HG03521 (cell line): ENCODE results near the gene CTSW.
"Not testable (repeated sequence)": the region's sequence is repeated elsewhere in the genome, so short reads cannot be mapped to it uniquely, and the experiment has no call there.

Experiments used
- ATAC-seq: cut with Tn5 transposase; IDR thresholded peaks from one replicate; pipeline ENCODE4 v1.9.1; 2021; ENCODE audit warnings: mild to moderate bottlenecking, moderate library complexity; ENCODE audit not compliant: unreplicated experiment

The CTSW gene

DNA sequence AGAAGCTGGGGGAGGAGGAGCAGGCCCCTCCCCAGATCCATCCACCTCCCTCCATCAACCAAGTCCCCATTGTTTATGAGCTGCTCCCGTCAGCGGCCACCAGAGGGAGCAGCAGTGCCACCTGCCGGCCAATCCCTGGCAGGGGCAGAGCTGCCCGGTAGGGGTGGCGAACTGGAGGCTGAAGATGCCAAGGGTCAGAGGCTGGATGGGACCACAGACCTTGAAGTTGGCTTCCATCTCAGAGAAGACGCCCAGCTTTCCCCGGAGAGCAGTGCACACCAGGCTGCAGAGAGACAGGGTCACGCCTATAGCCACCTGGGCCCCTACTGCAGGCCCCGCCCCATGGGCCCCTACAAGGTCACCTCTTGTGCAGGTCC is 5.1 kb downstream of the CTSW start:
- ATAC-seq: no peak

DNA sequence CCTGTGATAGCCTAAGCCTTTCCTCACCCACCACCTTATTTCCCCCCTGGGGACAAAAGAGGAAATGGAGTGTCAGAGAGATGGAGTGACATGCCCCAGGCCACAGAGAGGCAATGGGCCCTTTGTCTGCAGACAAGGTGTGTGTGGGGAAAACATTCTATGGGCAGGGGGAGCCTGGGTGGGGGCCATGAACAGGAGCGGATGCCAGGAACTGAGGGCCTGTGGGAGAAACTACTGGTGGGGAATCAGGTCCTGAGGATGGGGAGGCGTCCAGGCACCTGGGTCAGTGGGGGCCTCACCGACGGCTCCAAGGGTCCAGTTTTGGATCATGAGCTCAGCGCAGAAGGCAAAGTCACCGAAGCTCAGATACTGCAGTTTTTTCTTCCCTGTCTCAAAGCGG is 5.6 kb downstream of the CTSW start:
- ATAC-seq: no peak

DNA sequence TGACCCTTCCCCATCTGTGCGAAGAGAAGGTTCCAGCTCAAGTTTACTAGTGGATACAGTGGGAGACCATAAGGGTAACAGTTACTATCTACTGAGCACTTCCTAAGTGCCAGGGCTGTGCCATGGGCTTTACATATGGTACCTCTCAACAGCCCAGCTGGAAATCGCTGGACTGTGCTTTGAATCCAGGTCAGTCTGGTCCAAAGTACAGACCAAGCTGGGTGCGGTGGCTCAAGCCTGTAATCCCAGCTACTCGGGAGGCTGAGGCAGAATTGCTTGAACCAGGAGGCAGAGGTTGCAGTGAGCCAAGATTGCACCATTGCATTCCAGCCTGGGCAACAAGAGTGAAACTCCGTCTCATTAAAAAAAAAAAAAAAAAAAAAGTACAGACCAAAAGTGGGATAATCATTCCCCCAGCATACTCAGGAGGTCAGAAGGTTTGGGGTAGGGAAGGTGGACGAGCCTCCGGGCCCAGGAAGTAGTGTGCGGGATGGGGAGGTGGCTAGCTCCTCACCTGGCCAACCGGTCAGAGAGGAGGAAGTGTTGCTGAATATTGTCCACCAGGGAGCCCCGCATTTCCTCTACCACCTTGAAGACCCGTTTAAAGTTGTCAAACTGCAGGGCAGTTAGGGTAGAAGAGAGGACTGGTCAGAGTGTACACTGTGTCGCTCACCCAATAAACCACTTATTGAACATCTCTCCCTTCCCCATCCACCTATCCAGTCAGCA is 6.3 kb downstream of the CTSW start:
- no peak for ATAC-seq

DNA sequence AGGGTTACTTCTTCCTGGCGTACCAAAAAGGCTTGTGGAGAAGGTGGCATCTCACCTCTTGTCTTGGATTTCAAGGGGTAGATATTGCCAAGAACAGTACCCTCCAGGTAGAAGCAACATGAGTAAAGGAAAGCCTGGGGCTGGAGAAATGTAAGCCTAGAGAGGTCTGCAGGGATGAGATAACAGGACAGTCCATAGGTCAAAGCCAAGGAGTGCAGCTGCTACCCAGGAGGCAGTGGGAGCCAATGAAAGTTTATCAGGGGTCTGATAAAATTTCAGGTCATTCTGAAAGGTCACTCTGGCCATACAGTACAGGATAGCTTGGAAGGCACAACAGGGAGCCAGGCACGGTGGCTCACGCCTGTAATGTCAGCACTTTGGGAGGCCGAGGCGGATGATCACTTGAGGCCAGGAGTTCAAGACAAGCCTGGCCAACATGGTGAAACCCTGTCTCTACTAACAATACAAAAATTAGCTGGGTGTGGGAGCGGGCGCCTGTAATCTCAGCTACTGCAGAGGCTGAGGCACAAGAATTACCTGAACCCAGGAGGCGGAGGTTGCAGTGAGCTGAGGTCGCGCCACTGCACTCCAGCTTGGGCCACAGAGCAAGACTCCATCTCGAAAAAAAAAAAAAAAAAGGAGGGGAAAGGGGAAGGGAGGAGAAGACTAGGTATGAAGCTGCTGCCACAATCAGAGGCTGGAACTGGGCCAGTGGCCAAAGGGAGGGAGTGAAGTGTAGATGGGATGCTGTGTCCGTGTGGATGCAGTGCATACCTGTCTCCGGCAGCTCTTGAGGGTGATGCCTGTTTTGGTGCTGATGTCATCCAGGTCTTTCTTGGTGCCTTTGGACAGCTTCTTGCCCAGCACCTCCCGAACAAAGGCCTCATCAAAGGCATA is 7.4 kb downstream of the CTSW start:
- no peak for ATAC-seq

DNA sequence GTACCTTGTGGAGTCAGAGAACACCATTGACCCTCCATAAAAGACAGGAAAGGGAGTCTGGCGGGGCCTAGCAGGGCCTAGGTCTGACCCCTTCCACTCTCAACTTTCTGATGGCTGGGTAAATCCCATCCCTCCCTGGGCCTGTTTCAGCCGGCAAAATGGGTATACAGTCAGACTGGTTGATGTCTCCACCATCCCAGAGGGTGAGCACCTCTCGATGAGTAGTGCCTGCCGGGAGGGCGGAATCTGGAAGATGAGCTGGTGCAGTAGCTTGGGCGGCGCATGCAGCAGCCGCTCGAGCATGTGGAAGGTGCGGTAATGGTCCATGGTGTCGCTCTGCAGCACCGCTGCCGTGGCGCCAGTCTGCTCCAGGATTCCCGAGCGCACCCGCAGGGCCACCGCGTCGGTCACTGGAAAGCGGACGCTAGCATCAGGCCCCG is 8.1 kb downstream of the CTSW start:
- ATAC-seq: no peak

DNA sequence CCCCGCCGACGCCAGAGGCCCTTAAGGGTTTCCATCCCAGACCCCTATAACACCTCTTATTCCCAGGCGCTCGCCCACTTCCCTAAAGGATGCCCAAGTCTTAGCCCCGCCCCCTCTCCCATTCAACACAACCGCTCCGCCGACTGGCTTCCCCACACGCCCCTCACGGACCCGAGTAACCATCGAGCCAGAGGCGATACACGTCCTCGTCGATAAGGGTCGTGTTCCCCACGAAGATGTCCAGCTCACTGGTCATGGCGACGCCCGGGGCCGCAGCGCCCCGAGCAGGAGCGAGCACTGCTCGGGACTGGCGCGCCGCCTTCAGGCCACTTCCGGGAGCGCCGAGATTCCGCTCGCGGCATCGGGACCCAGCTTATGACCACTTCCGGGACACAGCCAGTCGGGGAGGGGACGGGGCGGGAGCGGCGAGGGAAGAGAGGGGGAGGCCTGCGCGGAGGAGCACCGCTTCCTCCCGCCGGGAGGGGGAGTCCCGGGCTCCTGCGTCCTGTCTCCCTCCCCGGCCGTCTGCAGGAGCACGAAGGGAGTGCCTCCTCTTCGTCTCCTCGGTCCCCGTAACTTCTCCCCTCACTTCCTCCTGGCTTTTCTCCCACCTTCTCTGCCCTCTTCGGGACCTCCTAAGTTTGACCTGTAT is 8.7 kb downstream of the CTSW start, which contains the start of gene FIBP:
Gene FIBP, minus strand, starts transcription at position 309 of the 652 bp plus-strand sequence. Its CDS starts 53 bp downstream, at position 256.
- peak; percentile 51 for ATAC-seq

DNA sequence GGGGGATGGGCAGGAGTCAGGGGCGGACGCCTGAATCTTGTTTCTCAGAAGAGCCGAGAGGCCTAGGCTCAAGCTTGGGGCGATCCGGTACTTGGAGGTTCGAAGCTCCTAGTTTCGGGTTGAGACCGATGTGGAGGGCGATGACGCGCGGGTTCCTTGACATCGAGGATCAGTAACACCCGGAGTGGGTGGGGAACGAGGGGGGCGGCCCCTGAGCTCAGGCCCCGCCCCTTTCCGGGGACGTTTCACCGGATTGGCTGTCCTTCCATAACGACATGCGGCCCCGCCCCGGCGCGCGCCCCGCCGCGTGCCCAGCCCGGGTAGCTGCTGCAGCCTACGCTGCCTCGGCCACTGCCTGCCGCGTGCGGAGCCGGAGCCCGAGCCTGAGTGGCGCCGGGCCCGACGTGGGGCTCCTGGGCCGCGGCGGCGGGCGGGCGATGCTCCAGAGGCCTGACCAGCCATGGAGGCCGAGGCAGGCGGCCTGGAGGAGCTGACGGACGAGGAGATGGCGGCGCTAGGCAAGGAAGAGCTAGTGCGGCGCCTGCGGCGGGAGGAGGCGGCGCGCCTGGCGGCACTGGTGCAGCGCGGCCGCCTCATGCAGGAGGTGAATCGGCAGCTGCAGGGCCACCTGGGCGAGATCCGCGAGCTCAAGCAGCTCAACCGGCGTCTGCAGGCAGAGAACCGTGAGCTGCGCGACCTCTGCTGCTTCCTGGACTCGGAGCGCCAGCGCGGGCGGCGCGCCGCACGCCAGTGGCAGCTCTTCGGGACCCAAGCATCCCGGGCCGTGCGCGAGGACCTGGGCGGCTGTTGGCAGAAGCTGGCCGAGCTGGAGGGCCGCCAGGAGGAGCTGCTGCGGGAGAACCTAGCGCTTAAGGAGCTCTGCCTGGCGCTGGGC is 10.9 kb downstream of the CTSW start, which contains the start of gene CCDC85B:
Gene CCDC85B, plus strand, starts transcription at position 350 of the 895 bp plus-strand sequence. Its CDS starts 111 bp downstream, at position 461.
- ATAC-seq: peak; percentile 53

DNA sequence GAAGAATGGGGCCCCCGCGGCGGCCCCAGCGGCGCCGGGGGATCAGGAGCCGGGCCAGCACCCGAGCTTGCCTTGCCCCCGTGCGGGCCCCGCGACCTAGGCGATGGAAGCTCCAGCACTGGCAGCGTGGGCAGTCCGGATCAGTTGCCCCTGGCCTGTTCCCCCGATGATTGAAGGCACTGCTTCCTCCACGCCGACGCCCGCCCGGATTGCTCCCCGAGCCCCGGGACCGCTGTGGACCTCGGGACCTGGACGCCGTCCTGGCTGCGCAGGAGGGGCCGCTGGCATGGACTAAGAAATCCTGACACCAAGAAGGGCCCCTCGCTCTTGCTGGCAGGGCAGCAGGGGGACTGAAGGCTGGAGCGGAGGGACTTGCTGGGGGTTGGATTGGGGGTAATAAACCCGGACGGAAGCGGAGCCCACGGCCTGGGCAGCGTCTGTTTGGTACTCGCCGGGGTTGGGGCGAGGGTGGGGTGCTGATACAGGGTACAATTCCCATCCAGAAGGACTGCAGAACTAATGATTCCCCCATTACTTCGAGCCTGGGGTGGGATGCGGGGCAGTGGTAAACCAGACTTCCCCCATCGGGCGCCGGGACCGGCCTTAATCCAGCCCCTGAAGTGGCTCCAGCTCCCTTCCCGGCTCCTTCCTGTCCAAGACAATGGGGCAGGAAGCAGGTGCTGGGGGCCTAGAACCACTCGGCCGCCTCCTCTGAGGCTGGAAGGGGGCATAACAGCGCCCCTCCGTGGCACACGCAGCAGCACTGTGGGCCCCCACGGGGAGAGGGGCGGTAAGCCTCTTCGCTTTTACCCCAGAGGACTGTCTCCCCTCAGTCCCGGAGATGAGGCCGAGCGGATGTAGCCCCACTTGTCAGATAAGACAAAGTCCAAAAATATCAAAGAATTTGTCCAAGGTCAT is 11.8 kb downstream of the CTSW start:
- ATAC-seq: no peak

DNA sequence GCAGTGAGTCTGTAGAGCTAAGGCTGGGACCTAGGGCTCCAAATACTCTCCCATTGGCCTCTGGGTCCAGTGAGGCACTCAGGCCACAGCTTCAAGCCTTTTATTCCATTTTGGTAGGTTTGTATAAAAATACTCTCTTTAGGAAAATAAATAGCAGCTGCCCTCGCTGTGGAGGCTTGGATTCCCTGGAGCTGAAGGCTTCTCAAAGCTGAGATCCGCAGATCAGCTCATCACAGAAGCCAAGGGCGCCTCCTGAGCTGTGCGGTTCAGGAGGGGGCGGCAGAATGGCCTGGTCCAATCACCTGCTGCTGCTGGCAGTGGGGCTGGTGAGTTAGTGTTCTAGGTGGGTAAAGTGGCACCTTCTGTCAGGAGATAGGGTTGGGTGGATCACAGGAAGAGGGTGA is 12.5 kb downstream of the CTSW start:
- not testable (repeated sequence) for ATAC-seq

DNA sequence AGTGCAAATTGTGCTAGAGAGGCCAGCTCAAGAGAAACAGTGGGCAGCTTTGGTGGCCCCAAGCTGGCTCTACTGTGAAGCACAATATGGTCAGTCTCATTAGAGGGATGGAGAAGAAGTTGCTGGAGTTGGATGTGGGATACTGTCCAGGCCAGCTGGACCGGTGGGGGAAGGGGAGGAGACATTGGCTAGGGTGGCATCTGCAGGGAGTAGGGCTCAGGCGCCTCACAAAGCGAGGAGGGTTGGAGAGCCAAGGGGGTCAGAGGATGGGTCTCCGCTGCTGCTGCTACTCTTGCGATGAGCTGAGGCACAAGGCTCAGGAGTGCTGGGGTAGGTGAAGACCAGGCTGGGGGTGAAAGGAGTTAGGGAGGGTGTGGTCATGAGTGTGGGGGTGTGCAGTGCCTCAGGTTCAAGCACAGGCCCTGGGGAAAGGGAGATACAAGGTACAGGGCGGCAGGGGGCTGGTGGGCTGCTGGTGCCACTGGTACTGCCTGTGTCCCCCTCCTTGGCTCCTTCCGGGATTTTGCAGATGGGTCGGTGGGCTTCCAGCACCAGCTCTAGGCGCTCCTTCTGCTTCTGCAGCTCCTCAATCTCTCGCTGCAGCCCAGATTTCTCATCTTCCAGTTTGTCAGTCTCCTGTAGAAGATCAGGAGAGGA is 13.2 kb downstream of the CTSW start:
- no peak for ATAC-seq

DNA sequence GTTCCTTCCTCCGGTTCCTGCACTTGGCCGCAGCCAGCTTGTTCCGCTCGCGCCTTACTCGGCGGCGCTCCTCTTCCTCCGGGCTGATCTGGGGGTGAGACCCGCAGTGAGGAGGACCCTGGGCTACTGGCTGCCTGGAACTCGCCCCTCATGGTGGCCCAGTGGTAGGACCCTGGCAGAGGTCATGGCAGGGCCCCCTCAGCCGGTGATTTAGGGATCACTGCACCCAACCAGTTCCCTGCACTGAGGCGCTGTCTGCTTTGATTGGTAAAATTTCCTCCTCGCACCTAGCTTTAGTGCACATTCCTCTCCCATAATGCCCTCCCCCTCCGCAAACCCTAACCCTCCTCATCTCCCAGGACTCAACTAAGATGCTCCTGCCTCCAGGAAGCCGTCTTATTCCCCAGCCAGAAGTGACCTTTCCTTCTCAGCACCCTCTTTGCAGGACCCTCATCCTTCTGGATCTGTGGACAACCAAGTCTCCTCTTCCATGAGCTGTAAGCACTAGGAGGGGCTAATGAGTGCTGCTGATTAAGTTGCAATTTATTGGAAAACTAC is 14.5 kb downstream of the CTSW start:
- ATAC-seq: no peak

DNA sequence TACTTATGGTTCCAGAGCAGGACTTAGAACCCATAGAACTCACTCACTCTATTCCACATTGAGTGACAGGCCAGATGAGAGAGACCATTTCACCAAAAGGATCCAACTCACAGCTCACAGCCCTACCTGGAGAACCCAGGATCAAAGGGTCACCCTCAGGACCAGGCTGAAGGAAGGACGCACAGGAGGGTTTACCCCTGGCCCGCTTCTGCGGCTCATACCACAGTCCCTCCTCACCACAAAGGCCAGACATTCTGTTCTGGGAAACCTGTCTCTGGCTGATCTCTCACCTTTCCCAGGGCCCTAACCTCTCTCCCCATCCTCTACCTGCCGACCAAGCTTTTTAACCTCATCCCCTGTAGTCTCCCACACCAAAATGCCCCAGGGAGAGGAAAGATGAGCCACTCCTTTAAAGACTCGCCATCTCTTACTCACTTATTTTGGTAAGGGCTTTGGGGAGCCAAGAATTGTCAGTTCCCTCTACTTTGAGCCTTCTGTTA is 15.9 kb downstream of the CTSW start:
- no peak for ATAC-seq

DNA sequence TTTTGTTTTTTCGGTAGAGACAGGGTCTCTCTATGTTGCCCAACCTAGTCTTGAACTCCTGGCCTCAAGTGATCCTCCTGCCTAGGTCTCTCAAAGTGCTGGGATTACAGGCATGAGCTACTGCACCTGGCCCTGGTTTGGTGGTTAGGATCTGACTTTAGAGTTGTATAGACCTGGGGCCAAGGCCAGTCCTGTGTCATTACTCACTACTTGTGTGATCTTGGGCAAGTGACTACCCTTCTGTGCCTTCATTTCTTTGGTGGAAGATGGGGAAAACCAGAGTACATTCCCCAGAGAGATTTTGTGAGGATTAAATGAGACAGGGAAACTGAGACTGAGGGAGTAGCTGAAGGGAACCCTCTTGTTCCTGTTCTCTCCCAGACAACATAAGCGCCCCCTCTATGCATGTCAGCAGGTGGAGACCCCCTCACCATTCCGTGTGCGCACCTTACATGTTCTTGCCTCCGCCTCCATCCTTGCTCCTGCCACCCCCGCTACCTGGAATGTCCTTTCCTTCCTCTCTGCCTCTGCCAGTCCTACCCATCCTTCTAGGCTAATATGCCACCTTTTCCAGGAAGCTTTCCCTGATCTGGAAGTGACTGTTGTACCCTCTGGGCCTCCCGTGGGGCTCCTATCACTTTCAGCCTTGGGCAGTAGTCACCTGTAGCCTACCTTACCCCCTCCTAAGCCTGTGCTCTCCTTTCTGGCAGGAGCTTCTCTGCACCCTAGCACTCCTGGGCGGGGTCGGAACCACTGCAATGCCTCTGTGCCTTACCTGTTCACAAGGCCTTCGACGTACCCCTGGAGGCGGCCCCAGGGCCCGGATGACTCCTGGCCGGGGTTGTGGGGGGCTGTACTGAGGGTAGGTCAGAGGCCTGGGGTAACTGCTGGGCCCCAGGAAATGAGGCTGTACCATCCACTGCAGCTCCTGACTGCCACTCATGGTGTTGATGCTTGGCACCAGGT is 16.7 kb downstream of the CTSW start:
- ATAC-seq: no peak

DNA sequence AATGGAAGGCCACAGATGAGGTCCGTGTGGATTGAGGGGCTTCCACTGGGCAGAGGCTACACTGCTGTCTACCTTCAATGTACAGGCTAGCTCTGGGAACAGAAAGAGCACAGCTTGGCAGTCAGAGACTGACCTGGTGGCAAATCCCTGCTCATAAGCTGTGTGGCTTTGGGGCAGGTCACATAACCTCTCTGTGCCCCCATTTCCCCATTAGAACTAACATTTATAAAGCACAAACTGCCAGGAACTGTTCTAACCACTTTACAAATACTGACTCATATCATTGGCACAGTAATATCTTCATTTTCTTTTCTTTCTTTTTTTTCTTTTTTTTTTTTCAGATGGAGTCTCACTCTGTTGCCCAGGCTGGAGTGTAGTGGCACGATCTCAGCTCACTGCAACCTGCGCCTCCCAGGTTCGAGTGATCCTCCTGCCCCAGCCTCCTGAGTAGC is 17.4 kb downstream of the CTSW start:
- no peak for ATAC-seq

DNA sequence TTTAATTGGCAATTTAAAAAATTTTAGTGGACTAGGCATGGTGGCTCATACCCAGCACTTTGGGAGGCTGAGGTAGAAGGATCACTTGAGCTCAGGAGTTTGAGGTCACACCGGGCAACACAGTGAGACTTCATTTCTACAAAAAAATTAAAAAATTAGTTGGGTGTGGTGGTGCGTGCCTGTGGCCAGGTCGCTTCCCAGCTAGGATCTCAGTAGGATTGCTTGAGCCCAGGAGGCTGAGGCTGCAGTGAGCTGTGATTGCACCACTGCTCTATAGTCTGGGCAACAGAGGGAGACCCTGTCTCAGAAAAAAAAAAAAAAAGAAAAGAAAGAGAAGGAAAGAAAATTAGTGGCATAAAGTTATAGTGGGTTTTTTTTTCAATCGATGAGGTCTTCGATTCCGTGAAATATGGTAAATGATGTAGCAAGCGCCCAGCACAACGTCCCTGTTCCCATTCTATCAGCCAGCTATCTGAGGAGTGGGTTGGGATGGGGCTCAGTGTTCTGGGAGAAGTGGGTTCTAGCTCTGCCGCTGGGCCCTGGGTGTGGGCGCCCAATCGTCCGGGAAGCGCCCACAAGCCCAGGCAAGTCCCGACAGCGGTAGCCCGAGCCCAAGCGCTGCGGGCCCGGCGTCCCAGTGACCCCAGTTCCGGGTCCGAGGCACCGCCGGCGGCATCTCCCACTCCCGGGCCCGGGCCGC is 19.2 kb downstream of the CTSW start:
- ATAC-seq: no peak

DNA sequence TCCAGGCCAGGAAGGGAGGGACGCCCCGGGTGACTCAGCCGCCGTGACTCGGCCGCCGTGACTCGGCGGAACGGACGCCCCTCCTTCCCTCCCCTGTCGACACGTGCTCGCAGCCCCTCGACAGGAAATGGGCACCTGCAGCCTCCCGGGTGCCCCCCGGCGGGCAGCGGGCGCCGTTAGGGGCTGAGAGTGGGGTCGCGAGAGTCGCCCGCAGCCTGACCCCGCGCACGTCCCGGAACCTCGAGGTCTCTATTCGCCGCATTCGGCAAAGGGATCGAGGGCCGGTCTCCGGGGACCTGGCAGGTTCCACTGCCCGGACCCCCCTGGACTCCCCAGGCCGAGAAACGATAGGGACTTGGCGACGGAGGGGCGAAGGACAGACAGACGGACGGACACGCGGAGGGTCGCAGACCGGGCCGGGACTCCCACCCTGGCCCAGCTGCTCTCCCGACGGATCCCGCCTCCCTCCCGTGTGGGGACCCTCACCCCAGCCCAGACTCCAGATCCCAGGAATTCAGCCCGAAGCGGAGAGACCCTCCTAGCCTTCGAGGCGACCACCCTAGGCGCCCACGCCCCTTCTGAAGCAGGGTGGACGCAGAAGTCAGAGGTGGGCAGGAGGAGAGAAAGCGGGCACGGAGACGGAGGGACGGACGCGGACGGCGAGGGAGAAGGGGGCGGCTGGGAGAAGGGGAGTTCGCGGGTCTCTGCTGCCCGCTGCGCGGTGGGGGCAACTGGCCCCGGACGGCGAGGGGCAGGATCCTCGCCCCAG is 19.9 kb downstream of the CTSW start:
- ATAC-seq: no peak
